HUES6 (cell line): ENCODE data around the gene TMEM119.

Experiments
- H3K27ac ChIP-seq: 2 replicates; pipeline ENCODE4 v1.7.0; 2013; ENCODE audit warnings: low read depth, mild to moderate bottlenecking, low read length, inconsistent platforms
- H3K27me3 ChIP-seq: 2 replicates; pipeline ENCODE4 v1.6.1; 2013; ENCODE audit warnings: low read length; ENCODE audit not compliant: control insufficient read depth, insufficient read depth
- H3K36me3 ChIP-seq: 2 replicates; pipeline ENCODE4 v1.6.1; 2013; ENCODE audit warnings: low read length; ENCODE audit not compliant: control insufficient read depth, insufficient read depth
- H3K4me1 ChIP-seq: 2 replicates; pipeline ENCODE4 v1.6.1; 2013; ENCODE audit warnings: low read length; ENCODE audit not compliant: control insufficient read depth, insufficient read depth
- H3K4me3 ChIP-seq: 2 replicates; pipeline ENCODE4 v1.5.1; 2013; ENCODE audit warnings: low read depth, low read length
- H3K9ac ChIP-seq: one replicate; pipeline ENCODE4 v1.6.1; 2013; ENCODE audit warnings: mild to moderate bottlenecking, low read length
- H3K9me3 ChIP-seq: 2 replicates; pipeline ENCODE4 v1.6.1; 2013; ENCODE audit warnings: low read depth, low read length; ENCODE audit not compliant: control insufficient read depth, insufficient read depth

Gene TMEM119

GRCh38 chr12:108567406-108568337 lies 30.2 kb downstream of the TMEM119 start:
- Histone ChIP-seq H3K9me3 (no peaks in the 10 kb centered on the region), H3K36me3 (peaks cover 61% of the 10 kb centered on the region), H3K27ac (no peak overlapping the region), H3K9ac (no peak overlapping the region), H3K4me1 (no peaks in the 10 kb centered on the region), H3K4me3 (no peak overlapping the region), H3K27me3 (no peaks in the 10 kb centered on the region)

GRCh38 chr12:108566452-108566851 lies 31.4 kb downstream of the TMEM119 start:
- Histone ChIP-seq H3K36me3 (peaks cover 61% of the 10 kb centered on the region), H3K9ac (no peak overlapping the region), H3K4me3 (no peak overlapping the region), H3K27me3 (no peaks in the 10 kb centered on the region), H3K27ac (no peak overlapping the region), H3K4me1 (no peaks in the 10 kb centered on the region), H3K9me3 (no peaks in the 10 kb centered on the region)

- Histone ChIP-seq H3K9ac (no peak overlapping the region), H3K4me1 (no peaks in the 10 kb centered on the region), H3K4me3 (no peak overlapping the region), H3K27me3 (no peaks in the 10 kb centered on the region), H3K36me3 (peaks cover 61% of the 10 kb centered on the region), H3K27ac (no peak overlapping the region), H3K9me3 (no peaks in the 10 kb centered on the region)
Measured at GRCh38 chr12:108565976-108566375, 31.9 kb downstream of the TMEM119 start.

- Histone ChIP-seq H3K4me1 (no peaks in the 10 kb centered on the region), H3K9ac (no peak overlapping the region), H3K9me3 (no peaks in the 10 kb centered on the region), H3K27me3 (no peaks in the 10 kb centered on the region), H3K4me3 (no peak overlapping the region), H3K36me3 (peaks cover 61% of the 10 kb centered on the region), H3K27ac (no peak overlapping the region)
Measured at GRCh38 chr12:108565146-108565545, 32.7 kb downstream of the TMEM119 start.

GRCh38 chr12:108564724-108565123 lies 33.2 kb downstream of the TMEM119 start:
- Histone ChIP-seq H3K4me1 (peaks cover 4% of the 10 kb centered on the region; the same call in 1 of the 2 replicates), H3K27ac (no peak overlapping the region), H3K9me3 (no peaks in the 10 kb centered on the region), H3K9ac (no peak overlapping the region), H3K36me3 (peaks cover 58% of the 10 kb centered on the region), H3K4me3 (no peak overlapping the region), H3K27me3 (no peaks in the 10 kb centered on the region)

- Histone ChIP-seq H3K27ac (no peak overlapping the region), H3K27me3 (no peaks in the 10 kb centered on the region), H3K36me3 (peaks cover 49% of the 10 kb centered on the region), H3K4me3 (peak overlapping the region; percentile 97), H3K9ac (no peak overlapping the region), H3K4me1 (peaks cover 9% of the 10 kb centered on the region; the same call in 1 of the 2 replicates), H3K9me3 (no peaks in the 10 kb centered on the region)
Measured at GRCh38 chr12:108563804-108564151, 34.1 kb downstream of the TMEM119 start.

- Histone ChIP-seq H3K27ac (peak overlapping the region; percentile 60; the same call in 1 of the 2 replicates), H3K9me3 (no peaks in the 10 kb centered on the region), H3K4me3 (peak overlapping the region; percentile 97), H3K36me3 (peaks cover 46% of the 10 kb centered on the region), H3K9ac (peak overlapping the region; percentile 87), H3K27me3 (no peaks in the 10 kb centered on the region), H3K4me1 (peaks cover 9% of the 10 kb centered on the region; the same call in 1 of the 2 replicates)
Measured at GRCh38 chr12:108563136-108563803, 34.6 kb downstream of the TMEM119 start.

- no peaks in the 10 kb centered on the region for H3K9me3 ChIP-seq
- H3K27ac ChIP-seq, result peak within 1 kb of the TSS; percentile 99
- peaks cover 44% of the 10 kb centered on the region for H3K36me3 ChIP-seq
- H3K4me1 ChIP-seq, result peaks cover 9% of the 10 kb centered on the region; the same call in 1 of the 2 replicates
- H3K4me3 ChIP-seq, result peak within 1 kb of the TSS; percentile 97
- peak within 1 kb of the TSS; percentile 98 for H3K9ac ChIP-seq
- H3K27me3 ChIP-seq, result no peaks in the 10 kb centered on the region
Measured at GRCh38 chr12:108562348-108563135, 35.3 kb downstream of the TMEM119 start, which contains the start of gene ISCU. Gene ISCU, plus strand, starts transcription at chr12:108562596. Its CDS starts 27 bp downstream, at chr12:108562623.

- H3K9ac ChIP-seq, result peak overlapping the region; percentile 98
- H3K27me3 ChIP-seq, result no peaks in the 10 kb centered on the region
- peak overlapping the region; percentile 99 for H3K27ac ChIP-seq
- peaks cover 9% of the 10 kb centered on the region; the same call in 1 of the 2 replicates for H3K4me1 ChIP-seq
- peaks cover 42% of the 10 kb centered on the region for H3K36me3 ChIP-seq
- H3K4me3 ChIP-seq, result peak overlapping the region; percentile 97
- H3K9me3 ChIP-seq, result no peaks in the 10 kb centered on the region
Measured at GRCh38 chr12:108561852-108562347, 36.0 kb downstream of the TMEM119 start.
